ENCODE results near the gene OBP2A.

OBP2A gene

GRCh38 chr9:135584934-135585333 lies 39.0 kb downstream of the OBP2A start:
- H3K27me3 ChIP-seq (ENCODE audit: control insufficient read depth in 5 of 5, insufficient read depth in 4 of 5, low read length in 5 of 5), result peaks cover 6 to 32% (median 15%) of the 10 kb centered on the region in 5 donors

GRCh38 chr9:135586601-135587109 lies 40.7 kb downstream of the OBP2A start:
- H3K9me3 ChIP-seq (ENCODE audit: control insufficient read depth in 5 of 5, low read length in 5 of 5), result no peaks in the 10 kb centered on the region
- no peak overlapping the region for H3K27ac ChIP-seq (ENCODE audit: low read depth, low read length)
- no peaks in the 10 kb centered on the region for H3K36me3 ChIP-seq (ENCODE audit: control insufficient read depth in 5 of 5, insufficient read depth in 5 of 5, low read length in 5 of 5)
- peaks cover 6 to 31% (median 29%) of the 10 kb centered on the region in 5 donors for H3K27me3 ChIP-seq (ENCODE audit: control insufficient read depth in 5 of 5, insufficient read depth in 4 of 5, low read length in 5 of 5)
- no peak overlapping the region for H3K4me3 ChIP-seq (ENCODE audit: low read depth in 1 of 5, low read length in 5 of 5)
- peaks cover 0 to 7% (median 0%) of the 10 kb centered on the region in 5 donors for H3K4me1 ChIP-seq (ENCODE audit: control insufficient read depth in 5 of 5, insufficient read depth in 5 of 5, low read length in 5 of 5)
- H3K9ac ChIP-seq (ENCODE audit: low read length in 5 of 5), result no peak overlapping the region

More at GRCh38 chr9:135584934-135585333, 39.0 kb downstream of the OBP2A start:
- Histone ChIP-seq H3K9ac (ENCODE audit: low read length in 5 of 5) (no peak overlapping the region), H3K4me1 (ENCODE audit: control insufficient read depth in 5 of 5, insufficient read depth in 5 of 5, low read length in 5 of 5) (peaks cover 0 to 7% (median 0%) of the 10 kb centered on the region in 5 donors), H3K4me3 (ENCODE audit: low read depth in 1 of 5, low read length in 5 of 5) (no peak overlapping the region), H3K9me3 (ENCODE audit: control insufficient read depth in 5 of 5, low read length in 5 of 5) (no peaks in the 10 kb centered on the region), H3K27ac (ENCODE audit: low read depth, low read length) (no peak overlapping the region), H3K36me3 (ENCODE audit: control insufficient read depth in 5 of 5, insufficient read depth in 5 of 5, low read length in 5 of 5) (no peaks in the 10 kb centered on the region)

- Histone ChIP-seq H3K9ac (ENCODE audit: low read length in 5 of 5) (no peak overlapping the region), H3K27me3 (ENCODE audit: control insufficient read depth in 5 of 5, insufficient read depth in 4 of 5, low read length in 5 of 5) (peaks cover 6 to 37% (median 30%) of the 10 kb centered on the region in 5 donors), H3K4me1 (ENCODE audit: control insufficient read depth in 5 of 5, insufficient read depth in 5 of 5, low read length in 5 of 5) (peaks cover 0 to 7% (median 0%) of the 10 kb centered on the region in 5 donors), H3K9me3 (ENCODE audit: control insufficient read depth in 5 of 5, low read length in 5 of 5) (no peaks in the 10 kb centered on the region), H3K27ac (ENCODE audit: low read depth, low read length) (no peak overlapping the region), H3K4me3 (ENCODE audit: low read depth in 1 of 5, low read length in 5 of 5) (no peak overlapping the region), H3K36me3 (ENCODE audit: control insufficient read depth in 5 of 5, insufficient read depth in 5 of 5, low read length in 5 of 5) (no peaks in the 10 kb centered on the region)
These were observed 41.7 kb downstream of the OBP2A start for GRCh38 chr9:135587658-135588057.

- no peak overlapping the region for H3K4me3 ChIP-seq (ENCODE audit: low read depth in 1 of 5, low read length in 5 of 5)
- H3K4me1 ChIP-seq (ENCODE audit: control insufficient read depth in 5 of 5, insufficient read depth in 5 of 5, low read length in 5 of 5), result peaks cover 0 to 7% (median 0%) of the 10 kb centered on the region in 5 donors
- H3K27ac ChIP-seq (ENCODE audit: low read depth, low read length), result no peak overlapping the region
- no peak overlapping the region for H3K9ac ChIP-seq (ENCODE audit: low read length in 5 of 5)
- no peaks in the 10 kb centered on the region for H3K36me3 ChIP-seq (ENCODE audit: control insufficient read depth in 5 of 5, insufficient read depth in 5 of 5, low read length in 5 of 5)
- H3K27me3 ChIP-seq (ENCODE audit: control insufficient read depth in 5 of 5, insufficient read depth in 4 of 5, low read length in 5 of 5), result peaks cover 4 to 31% (median 25%) of the 10 kb centered on the region in 5 donors
- no peaks in the 10 kb centered on the region for H3K9me3 ChIP-seq (ENCODE audit: control insufficient read depth in 5 of 5, low read length in 5 of 5)
These were observed 42.4 kb downstream of the OBP2A start for GRCh38 chr9:135588371-135588770.

GRCh38 chr9:135588886-135589595 lies 43.1 kb downstream of the OBP2A start:
- Histone ChIP-seq H3K4me1 (ENCODE audit: control insufficient read depth in 5 of 5, insufficient read depth in 5 of 5, low read length in 5 of 5) (peaks cover 0 to 7% (median 0%) of the 10 kb centered on the region in 5 donors), H3K27ac (ENCODE audit: low read depth, low read length) (no peak overlapping the region), H3K27me3 (ENCODE audit: control insufficient read depth in 5 of 5, insufficient read depth in 4 of 5, low read length in 5 of 5) (peaks cover 4 to 28% (median 20%) of the 10 kb centered on the region in 5 donors), H3K9me3 (ENCODE audit: control insufficient read depth in 5 of 5, low read length in 5 of 5) (no peaks in the 10 kb centered on the region), H3K36me3 (ENCODE audit: control insufficient read depth in 5 of 5, insufficient read depth in 5 of 5, low read length in 5 of 5) (no peaks in the 10 kb centered on the region), H3K4me3 (ENCODE audit: low read depth in 1 of 5, low read length in 5 of 5) (no peak overlapping the region), H3K9ac (ENCODE audit: low read length in 5 of 5) (no peak overlapping the region)

- no peak overlapping the region for H3K9ac ChIP-seq (ENCODE audit: low read length in 5 of 5)
- H3K36me3 ChIP-seq (ENCODE audit: control insufficient read depth in 5 of 5, insufficient read depth in 5 of 5, low read length in 5 of 5), result no peaks in the 10 kb centered on the region
- H3K4me1 ChIP-seq (ENCODE audit: control insufficient read depth in 5 of 5, insufficient read depth in 5 of 5, low read length in 5 of 5), result peaks cover 0 to 1% (median 0%) of the 10 kb centered on the region in 5 donors
- no peak overlapping the region for H3K27ac ChIP-seq (ENCODE audit: low read depth, low read length)
- H3K4me3 ChIP-seq (ENCODE audit: low read depth in 1 of 5, low read length in 5 of 5), result no peak overlapping the region
- no peaks in the 10 kb centered on the region for H3K9me3 ChIP-seq (ENCODE audit: control insufficient read depth in 5 of 5, low read length in 5 of 5)
- H3K27me3 ChIP-seq (ENCODE audit: control insufficient read depth in 5 of 5, insufficient read depth in 4 of 5, low read length in 5 of 5), result peaks cover 4 to 31% (median 20%) of the 10 kb centered on the region in 5 donors
These were observed 43.9 kb downstream of the OBP2A start for GRCh38 chr9:135589596-135590485.

- Histone ChIP-seq H3K27me3 (ENCODE audit: control insufficient read depth in 5 of 5, insufficient read depth in 4 of 5, low read length in 5 of 5) (peaks cover 4 to 29% (median 20%) of the 10 kb centered on the region in 5 donors), H3K36me3 (ENCODE audit: control insufficient read depth in 5 of 5, insufficient read depth in 5 of 5, low read length in 5 of 5) (no peaks in the 10 kb centered on the region), H3K9me3 (ENCODE audit: control insufficient read depth in 5 of 5, low read length in 5 of 5) (no peaks in the 10 kb centered on the region), H3K4me1 (ENCODE audit: control insufficient read depth in 5 of 5, insufficient read depth in 5 of 5, low read length in 5 of 5) (no peaks in the 10 kb centered on the region), H3K27ac (ENCODE audit: low read depth, low read length) (no peak overlapping the region), H3K9ac (ENCODE audit: low read length in 5 of 5) (no peak overlapping the region), H3K4me3 (ENCODE audit: low read depth in 1 of 5, low read length in 5 of 5) (no peak overlapping the region)
These were observed 44.7 kb downstream of the OBP2A start for GRCh38 chr9:135590486-135591079.

GRCh38 chr9:135591506-135592330 lies 45.8 kb downstream of the OBP2A start:
- no peak overlapping the region for H3K9ac ChIP-seq (ENCODE audit: low read length in 5 of 5)
- H3K4me3 ChIP-seq (ENCODE audit: low read depth in 1 of 5, low read length in 5 of 5), result no peak overlapping the region
- peaks cover 0 to 29% (median 19%) of the 10 kb centered on the region in 5 donors for H3K27me3 ChIP-seq (ENCODE audit: control insufficient read depth in 5 of 5, insufficient read depth in 4 of 5, low read length in 5 of 5)
- H3K9me3 ChIP-seq (ENCODE audit: control insufficient read depth in 5 of 5, low read length in 5 of 5), result peaks cover 0 to 3% (median 0%) of the 10 kb centered on the region in 5 donors
- H3K27ac ChIP-seq (ENCODE audit: low read depth, low read length), result no peak overlapping the region
- H3K36me3 ChIP-seq (ENCODE audit: control insufficient read depth in 5 of 5, insufficient read depth in 5 of 5, low read length in 5 of 5), result no peaks in the 10 kb centered on the region
- H3K4me1 ChIP-seq (ENCODE audit: control insufficient read depth in 5 of 5, insufficient read depth in 5 of 5, low read length in 5 of 5), result no peaks in the 10 kb centered on the region

GRCh38 chr9:135592331-135592590 lies 46.3 kb downstream of the OBP2A start:
- H3K9ac ChIP-seq (ENCODE audit: low read length in 5 of 5), result no peak overlapping the region
- no peaks in the 10 kb centered on the region for H3K4me1 ChIP-seq (ENCODE audit: control insufficient read depth in 5 of 5, insufficient read depth in 5 of 5, low read length in 5 of 5)
- no peaks in the 10 kb centered on the region for H3K36me3 ChIP-seq (ENCODE audit: control insufficient read depth in 5 of 5, insufficient read depth in 5 of 5, low read length in 5 of 5)
- H3K27ac ChIP-seq (ENCODE audit: low read depth, low read length), result no peak overlapping the region
- H3K4me3 ChIP-seq (ENCODE audit: low read depth in 1 of 5, low read length in 5 of 5), result no peak overlapping the region
- H3K27me3 ChIP-seq (ENCODE audit: control insufficient read depth in 5 of 5, insufficient read depth in 4 of 5, low read length in 5 of 5), result peaks cover 0 to 29% (median 17%) of the 10 kb centered on the region in 5 donors
- peaks cover 0 to 3% (median 0%) of the 10 kb centered on the region in 5 donors for H3K9me3 ChIP-seq (ENCODE audit: control insufficient read depth in 5 of 5, low read length in 5 of 5)

Data from subcutaneous abdominal adipose tissue (tissue), 5 donors.